GM21717 (cell line): ENCODE results near the gene SLC25A22.
A peak's percentile ranks its signal among the peaks of the same experiment; 100 is the strongest.

Experiments
- ATAC-seq: cut with Tn5 transposase; IDR thresholded peaks from one replicate; pipeline ENCODE4 v1.9.1; 2021; ENCODE audit warnings: mild to moderate bottlenecking, moderate library complexity; ENCODE audit not compliant: unreplicated experiment

Gene SLC25A22

DNA sequence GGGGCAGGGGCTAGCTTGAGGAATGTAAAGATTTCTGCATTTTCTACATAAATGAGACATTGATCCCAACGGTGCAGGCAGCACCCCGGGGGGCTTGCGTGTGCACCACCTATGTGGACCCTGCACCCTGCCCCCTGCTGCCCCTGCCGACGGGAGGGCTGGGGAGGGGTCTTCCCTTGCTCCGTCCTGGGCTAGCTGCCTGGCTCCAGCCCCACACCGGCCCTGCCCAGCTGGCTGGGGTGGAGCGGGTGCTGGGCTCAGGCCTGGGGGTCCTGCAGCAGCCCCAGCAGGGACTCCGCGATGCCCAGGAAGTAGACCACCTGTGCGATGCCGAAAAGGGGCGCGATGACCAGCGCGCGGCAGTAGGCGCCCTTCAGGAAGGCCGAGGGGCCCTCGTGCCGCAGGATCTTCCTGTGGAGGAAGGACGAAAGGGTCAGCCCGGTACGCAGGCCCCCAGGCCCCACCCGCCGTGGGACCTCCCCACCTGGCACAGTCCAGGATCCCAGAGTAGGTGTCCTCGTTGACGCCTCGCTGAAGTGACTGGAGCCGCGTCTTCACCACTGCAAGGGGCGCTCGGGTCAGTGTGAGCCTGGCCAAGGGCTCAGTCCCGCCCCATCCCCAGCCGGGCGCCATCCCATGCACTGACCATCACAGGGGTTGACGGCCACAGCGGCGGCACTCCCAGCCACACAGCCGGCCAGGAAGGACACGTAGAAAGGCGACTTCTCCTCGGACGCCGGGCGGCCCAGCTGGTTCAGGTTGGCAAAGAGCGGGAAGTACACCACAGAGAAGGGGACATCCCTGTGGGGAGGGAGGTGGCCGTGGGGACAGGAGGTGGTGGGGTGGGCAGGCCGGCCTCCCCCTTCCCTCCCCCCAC, 6.2 kb downstream of the SLC25A22 start:
- ATAC-seq = no peak

DNA sequence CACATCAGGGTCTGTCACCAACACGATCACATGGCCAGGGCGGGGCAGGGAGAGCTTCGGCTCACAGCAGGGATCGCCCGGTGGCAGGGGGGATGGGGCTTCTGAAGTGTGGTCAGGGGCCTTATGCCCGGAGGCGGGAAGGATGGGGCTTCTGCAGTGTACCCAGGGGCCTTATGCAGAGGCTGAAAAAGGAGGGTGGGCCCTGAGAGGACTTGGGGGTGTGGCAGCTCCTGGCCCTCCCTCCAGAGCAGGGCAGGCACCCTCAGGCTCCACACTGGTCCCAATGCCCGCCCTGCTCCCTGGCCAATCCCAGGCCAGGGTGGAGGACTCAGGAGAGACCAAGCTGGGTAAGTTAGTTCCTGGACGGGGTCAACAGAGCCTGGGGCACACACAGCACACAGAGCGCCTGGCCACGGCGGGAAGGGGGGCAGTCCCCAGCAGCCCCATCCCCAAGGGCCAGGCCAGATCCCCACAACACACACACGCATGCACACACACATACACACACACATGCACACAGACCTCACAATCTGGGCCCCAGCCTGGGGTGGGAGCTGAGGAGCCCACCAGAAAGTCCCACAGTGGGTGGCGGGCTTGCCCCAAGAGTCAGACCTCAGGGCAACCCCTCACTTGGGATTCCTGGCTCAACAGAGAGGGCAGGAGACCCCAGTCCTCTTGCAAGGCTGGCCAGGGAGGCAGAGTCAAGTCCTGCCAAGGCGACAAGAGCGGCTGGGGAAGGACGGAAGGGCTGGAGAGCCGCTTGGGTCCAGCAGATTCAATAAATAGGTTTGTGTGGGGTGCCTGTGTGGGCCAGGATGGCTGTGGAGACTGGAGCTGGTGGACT, 7.1 kb downstream of the SLC25A22 start:
- no peak for ATAC-seq

- ATAC-seq = no peak
These were observed 8.1 kb downstream of the SLC25A22 start, which contains the start of gene CEND1 for GRCh38 chr11:789943-790342. Gene CEND1 (minus strand): TSS chr11:790090. CDS start chr11:788576, 1,514 bp downstream.

GRCh38 chr11:788953-789940, 8.8 kb downstream of the SLC25A22 start:
- ATAC-seq = no peak

DNA sequence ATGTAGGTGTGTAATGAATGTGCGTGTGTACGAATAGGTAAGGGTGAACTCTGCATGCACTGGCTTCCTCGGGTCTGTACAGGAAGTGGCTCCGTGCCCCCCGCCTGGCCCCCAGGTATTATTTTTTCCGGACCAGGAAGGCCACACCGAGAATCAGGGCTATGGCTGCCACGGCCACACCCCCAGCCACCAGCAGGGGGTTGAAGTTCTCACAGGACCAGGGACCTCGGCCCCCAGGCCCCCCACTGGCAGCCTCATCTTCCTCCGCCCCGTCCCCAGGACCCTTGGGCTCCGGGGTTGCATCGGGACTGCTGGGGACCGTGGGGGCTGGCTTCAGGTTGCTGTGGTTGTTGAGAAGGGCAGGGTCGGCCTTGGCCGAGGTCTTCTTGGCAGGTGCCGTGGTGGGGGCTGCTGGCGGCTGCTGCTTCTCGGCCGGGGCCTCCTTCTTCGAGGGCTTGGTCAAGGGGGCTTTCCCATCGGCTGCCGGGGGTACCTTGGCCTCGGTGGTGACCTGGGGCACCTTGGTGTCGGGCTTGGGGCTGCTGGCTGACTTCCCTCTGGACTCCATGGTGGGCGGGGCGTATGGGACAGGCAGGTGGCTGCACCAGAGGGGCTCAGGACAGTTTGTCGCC, 10.0 kb downstream of the SLC25A22 start:
- no peak for ATAC-seq

DNA sequence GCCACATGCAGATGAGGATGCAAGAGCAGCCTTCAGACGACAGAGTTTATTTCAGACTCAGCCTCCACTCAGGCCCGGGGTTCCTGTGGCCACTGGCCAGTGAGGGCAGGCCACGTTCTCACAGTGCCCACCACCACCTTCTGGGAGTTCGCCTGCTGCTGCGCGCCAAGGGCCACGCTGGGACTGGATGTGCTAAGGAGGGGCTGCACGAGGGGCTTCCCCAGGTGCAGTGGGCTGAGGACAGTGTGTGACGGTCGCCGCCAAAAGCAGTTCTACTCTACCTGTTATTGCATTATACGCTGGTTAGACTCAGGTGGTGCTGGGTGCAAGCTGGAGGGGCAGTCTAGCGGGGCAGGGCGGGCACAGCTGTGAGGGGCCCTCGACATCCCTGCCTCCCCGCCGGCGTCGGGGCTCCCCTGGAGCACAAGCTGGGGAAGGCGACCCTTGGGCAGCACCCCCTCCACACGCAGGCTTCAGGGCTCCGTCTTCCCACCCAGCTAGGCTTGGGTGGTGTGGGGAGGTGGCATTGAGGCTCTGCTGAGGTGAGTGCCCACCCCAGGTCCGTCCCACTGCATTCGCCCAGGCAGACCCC, 10.9 kb downstream of the SLC25A22 start:
- no peak for ATAC-seq

GRCh38 chr11:786235-787083, 11.6 kb downstream of the SLC25A22 start:
- no peak for ATAC-seq

- ATAC-seq = no peak
These were observed 14.5 kb downstream of the SLC25A22 start for GRCh38 chr11:783581-784015.

DNA sequence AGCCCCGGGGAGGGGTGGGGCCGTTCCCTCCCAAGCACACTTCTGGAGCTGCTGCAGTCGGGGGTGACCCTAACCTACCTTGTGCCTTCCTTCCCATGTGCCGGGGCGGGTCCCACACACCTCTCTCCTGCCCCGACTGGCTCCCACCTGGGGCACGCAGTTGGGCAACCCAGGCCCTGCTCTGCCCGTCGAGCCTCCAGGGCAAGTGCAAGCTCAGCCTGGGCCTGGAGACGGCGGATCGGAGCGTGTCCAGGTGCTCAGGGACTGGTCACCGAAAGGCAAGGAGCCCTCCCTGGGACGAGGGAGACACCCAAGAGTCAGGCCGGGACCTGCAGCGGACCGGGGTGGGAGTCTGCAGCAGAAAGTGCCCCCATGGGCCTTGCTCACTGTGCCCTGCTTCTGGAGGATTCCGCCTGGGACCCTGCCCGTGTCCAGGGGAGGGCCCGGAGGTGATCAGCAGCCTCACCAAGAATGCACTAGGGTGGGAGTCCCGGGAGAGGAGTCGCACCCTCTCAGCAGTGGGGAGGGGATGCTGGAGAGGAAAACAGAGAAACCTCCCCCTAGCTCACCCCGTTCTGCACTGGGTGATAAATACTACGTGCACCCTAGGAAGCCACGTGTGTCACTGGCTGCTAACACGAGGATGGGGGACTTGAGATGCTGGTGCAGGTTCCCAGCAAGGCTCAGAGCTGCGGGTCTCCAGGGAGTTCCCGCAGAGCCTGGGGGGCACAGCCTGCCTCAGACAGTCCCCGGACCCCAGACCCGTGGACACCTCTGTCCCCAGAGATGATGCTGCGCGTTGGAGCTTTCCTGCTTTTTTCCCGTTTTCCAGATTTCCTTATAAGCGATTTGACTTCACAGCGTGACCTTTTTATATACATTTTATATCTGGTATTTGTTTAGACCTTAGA, 15.6 kb downstream of the SLC25A22 start:
- no peak for ATAC-seq

DNA sequence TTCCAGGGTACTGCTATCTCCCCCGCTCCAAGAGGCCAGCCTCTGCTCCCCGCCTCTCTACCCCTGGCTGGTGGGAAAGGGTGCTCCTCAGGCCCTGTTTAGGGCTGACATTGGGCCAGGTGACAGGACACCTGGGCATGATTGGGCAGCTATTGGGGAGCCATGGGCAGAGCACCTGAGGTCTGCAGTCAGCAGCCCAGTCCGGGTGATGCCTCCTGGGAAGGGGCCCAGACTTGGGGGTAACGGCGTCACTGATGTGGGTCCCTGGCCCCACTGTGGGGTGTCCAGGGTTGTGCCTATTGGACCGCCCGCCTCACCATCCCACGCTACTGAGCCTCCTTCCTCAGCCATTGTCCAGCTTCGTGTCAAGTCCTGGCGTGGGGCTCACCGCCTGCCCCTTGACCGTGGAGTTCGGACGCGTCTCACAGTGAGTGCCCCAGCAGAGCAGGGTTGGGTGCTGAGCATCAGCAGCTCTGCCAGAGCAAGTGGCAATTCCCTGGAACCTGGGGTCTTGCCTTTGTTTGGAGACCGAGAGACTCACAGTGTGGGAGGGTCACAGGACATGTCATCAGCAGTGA, 18.0 kb downstream of the SLC25A22 start:
- ATAC-seq = no peak

- no peak for ATAC-seq
These were observed 18.8 kb downstream of the SLC25A22 start for GRCh38 chr11:778976-779954.

DNA sequence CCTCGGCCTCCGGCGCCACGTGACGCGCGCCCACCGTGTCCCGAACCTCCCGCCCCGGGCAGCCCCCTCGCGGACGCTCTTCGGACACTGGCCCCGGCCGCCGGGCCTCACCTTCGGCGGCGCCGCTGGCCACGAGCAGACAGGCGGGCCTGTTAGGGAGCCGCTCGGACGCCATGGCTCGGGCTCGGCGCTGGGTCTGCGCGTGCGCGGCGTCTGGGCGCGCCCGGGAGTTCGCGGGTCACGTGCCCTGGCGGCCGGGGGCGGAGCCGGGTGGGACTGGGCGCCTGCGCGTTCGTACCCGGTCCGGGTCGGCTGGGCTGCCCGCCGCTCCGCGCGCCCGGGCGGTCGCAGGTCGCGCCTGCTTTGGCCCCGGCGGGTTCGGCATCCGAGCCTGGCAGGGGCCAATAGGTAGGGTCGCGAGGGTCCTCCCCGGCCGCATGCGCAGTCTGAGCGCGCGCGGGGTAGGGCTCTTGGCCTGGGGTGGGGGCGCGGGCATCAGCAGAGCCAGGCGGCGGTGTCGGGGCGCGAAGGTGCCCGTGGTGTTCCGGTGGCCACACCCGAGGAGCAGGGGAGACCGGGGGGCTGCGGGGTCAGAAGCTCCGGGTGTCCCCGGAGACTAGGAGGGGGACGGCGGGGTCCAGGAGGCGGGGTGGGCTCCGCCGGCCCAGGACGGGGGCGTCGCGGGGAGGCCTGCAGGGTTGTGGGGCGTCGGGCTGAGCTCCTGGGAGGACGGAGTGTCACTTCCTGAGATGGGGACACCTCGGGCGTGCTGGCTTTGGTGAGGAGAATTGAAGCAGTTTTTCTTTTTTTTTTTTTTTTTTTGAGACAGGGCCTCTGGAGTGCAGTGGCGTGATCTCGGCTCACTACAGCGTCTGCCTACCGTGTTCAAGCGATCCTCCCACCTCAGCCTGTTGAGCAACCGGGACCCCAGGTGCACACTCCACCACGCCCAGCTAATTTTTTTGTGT, 20.5 kb downstream of the SLC25A22 start, which contains the start of gene GATD1:
GATD1 (minus strand) TSS at position 200 of the 968 bp plus-strand sequence; CDS start at position 175, 25 bp downstream.
- peak; percentile 61 for ATAC-seq

DNA sequence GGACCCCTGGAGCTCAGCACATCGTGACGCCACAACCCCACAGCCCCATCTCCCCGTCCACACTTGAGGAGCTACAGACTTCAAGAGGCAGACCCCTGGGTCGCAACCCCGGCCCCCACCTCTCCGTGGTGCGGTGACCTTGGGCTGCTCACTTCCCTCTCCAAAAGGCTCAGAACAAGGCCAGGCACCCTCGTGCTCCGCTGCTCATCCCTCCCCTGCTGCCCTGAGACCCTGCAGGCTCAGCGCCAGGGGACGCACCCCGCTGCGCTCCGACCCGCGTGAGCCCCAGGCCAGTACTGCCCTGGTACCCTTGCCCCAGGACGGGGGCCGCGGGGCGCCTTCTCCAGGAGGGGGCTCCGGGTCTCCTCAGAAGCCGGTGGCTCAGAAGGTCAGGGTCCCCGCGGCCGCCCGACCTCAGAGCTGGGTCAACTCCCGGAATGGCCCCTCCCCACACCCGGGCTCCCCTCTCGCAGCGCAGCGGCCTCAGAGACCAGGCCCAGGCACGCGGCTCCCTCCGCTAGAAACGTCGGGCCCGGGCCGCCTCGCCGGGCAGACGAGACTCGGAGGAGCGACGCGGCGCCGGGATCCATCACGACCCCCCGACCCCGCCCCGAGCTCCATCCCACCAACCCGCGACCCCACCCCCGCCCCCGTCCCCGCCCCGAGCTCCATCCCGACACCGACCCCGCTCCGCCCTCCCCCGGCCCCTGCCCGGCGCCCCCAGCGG, 21.4 kb downstream of the SLC25A22 start:
- peak; percentile 23 for ATAC-seq

- ATAC-seq = no peak
These were observed 21.9 kb downstream of the SLC25A22 start for GRCh38 chr11:776263-776560.
